ENCODE data around the gene ZSWIM5.
"Not testable (repeated sequence)": the region's sequence is repeated elsewhere in the genome, so short reads cannot be mapped to it uniquely, and the experiment has no call there.

GRCh38 chr1:44977372-44977771, 229.0 kb downstream of the ZSWIM5 start:
- TF ChIP-seq POLR2AphosphoS5 (IDR thresholded peaks at IDR 0.05; ENCODE audit: borderline replicate concordance, low read depth, low read length); EZH2 (IDR thresholded peaks at IDR 0.05): not testable (repeated sequence)
